Panc1 (cell line): ENCODE data around the gene ZDHHC18.

Experiments used
- CTCF ChIP-seq: fragments of 450-650 bp; IDR thresholded peaks from 2 replicates; pipeline ENCODE4 v1.5.1; 2017; ENCODE audit warnings: mild to moderate bottlenecking
- POLR2AphosphoS5 ChIP-seq: IDR thresholded peaks from 2 replicates; pipeline ENCODE4 v1.6.1; 2012; ENCODE audit warnings: mild to moderate bottlenecking, low read depth, low read length, moderate library complexity
- REST ChIP-seq, 2 experiments: IDR thresholded peaks; 2 replicates each; pipeline ENCODE4 v1.6.1; 2011 to 2012; ENCODE audit warnings: low read depth in 2 of 2, control low read depth in 1 of 2, low read length in 1 of 2, mild to moderate bottlenecking in 1 of 2, moderate library complexity in 1 of 2; ENCODE audit not compliant: insufficient read depth in 1 of 2
- TCF7L2 ChIP-seq: IDR thresholded peaks from 2 replicates; pipeline ENCODE4 v1.6.1; 2011; ENCODE audit warnings: mild to moderate bottlenecking, low read depth, low read length, inconsistent platforms

GRCh38 chr1:26779098-26779668, 47.3 kb upstream of the ZDHHC18 start:
- TF ChIP-seq TCF7L2 (no peak), CTCF (no peak), REST (IDR thresholded peaks at IDR 0.05; ENCODE audit: insufficient read depth in 1 of 2, low read depth in 2 of 2, low read length in 1 of 2) (no peak), POLR2AphosphoS5 (no peak)
